D721Med (cell line): ENCODE measurements around the gene ING2.

Source experiments
- DNase-seq: peaks from one replicate; pipeline ENCODE4 v3.0.0; 2011; ENCODE audit warnings: low spot score; ENCODE audit not compliant: insufficient read length
- FAIRE-seq: peaks from 2 replicates; lab custom pipeline; 2011; peaks lifted over from hg19 to GRCh38; lab: Jason Lieb, UNC
- TF ChIP-seq, protein P1 (sequence below): IDR thresholded peaks from 2 replicates; pipeline ENCODE4 v1.5.1; 2012; ENCODE audit warnings: mild to moderate bottlenecking, control low read depth; ENCODE audit not compliant: insufficient read depth; ENCODE audit errors: missing control alignments

Gene ING2

GRCh38 chr4:183483997-183484396 is 20.9 kb upstream of the ING2 start:
- no peak for DNase-seq
- no peak for FAIRE-seq
- TF ChIP-seq, protein P1, sequence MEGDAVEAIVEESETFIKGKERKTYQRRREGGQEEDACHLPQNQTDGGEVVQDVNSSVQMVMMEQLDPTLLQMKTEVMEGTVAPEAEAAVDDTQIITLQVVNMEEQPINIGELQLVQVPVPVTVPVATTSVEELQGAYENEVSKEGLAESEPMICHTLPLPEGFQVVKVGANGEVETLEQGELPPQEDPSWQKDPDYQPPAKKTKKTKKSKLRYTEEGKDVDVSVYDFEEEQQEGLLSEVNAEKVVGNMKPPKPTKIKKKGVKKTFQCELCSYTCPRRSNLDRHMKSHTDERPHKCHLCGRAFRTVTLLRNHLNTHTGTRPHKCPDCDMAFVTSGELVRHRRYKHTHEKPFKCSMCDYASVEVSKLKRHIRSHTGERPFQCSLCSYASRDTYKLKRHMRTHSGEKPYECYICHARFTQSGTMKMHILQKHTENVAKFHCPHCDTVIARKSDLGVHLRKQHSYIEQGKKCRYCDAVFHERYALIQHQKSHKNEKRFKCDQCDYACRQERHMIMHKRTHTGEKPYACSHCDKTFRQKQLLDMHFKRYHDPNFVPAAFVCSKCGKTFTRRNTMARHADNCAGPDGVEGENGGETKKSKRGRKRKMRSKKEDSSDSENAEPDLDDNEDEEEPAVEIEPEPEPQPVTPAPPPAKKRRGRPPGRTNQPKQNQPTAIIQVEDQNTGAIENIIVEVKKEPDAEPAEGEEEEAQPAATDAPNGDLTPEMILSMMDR: no peak

- FAIRE-seq: no peak
- TF ChIP-seq, protein P1: no peak
- no peak for DNase-seq
These were observed 19.3 kb upstream of the ING2 start for GRCh38 chr4:183485411-183486160.

GRCh38 chr4:183492791-183493222 is 12.1 kb upstream of the ING2 start:
- FAIRE-seq (no peak), DNase-seq (no peak)
- TF ChIP-seq, protein P1: no peak

GRCh38 chr4:183493246-183493645 is 11.6 kb upstream of the ING2 start:
- no peak for FAIRE-seq
- TF ChIP-seq, protein P1: no peak
- DNase-seq: no peak

- DNase-seq (no peak), FAIRE-seq (no peak)
- TF ChIP-seq, protein P1: no peak
These were observed 9.7 kb upstream of the ING2 start for GRCh38 chr4:183495184-183495583.

DNA sequence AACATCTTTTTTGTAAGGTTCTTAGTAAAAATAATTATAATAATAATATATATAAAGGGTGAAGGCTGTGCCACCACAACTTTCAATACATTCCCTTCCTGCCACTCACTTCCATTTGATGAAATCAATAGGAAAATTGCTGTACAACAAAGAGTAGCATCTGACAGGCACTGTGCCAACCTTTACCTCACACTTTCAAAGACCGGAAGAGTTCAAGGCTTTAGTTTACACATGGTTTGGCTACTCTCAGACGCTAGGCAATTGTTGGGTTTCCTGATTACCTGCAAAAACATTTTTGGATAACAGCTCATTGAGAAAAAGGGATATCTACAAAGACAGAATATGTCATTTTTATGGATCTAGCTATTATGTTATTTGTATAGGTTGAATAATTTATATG is 5.5 kb upstream of the ING2 start:
- TF ChIP-seq, protein P1: no peak
- DNase-seq (no peak), FAIRE-seq (no peak)

GRCh38 chr4:183499801-183500200 is 5.1 kb upstream of the ING2 start:
- no peak for FAIRE-seq
- TF ChIP-seq, protein P1: no peak

More at GRCh38 chr4:183499801-183500200, 5.1 kb upstream of the ING2 start:
- DNase-seq: no peak
